Islet of Langerhans (tissue), 1 donor: ENCODE results near the gene HIVEP2.

Experiments used
- FAIRE-seq: peaks from one replicate; lab custom pipeline; 2011; peaks lifted over from hg19 to GRCh38; lab: Jason Lieb, UNC

The HIVEP2 gene

DNA sequence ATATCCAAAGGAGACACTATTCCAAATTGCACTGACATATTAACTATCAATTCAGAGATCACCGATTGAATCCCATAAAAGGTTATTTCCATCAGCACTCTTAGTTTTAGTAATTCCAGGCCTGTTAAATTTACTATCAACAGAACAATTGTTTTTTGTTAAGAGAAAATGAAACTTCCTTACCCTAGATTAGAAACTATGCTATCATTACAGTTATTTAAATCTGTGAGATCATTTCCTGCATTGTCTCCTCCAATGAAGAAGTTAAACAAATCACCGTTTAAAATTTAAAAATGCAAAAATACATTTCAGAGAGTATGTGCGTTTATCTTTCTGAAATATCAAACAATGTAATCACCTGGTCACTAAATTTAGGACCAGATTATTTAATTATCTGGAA is 57.5 kb downstream of the HIVEP2 start:
- no peak for FAIRE-seq

- FAIRE-seq = no peak
Observed at GRCh38 chr6:142886431-142887170, 58.4 kb downstream of the HIVEP2 start.

- peak; percentile 97 for FAIRE-seq
Observed at GRCh38 chr6:142885182-142885867, 59.7 kb downstream of the HIVEP2 start.

GRCh38 chr6:142884214-142885035 is 60.6 kb downstream of the HIVEP2 start:
- no peak for FAIRE-seq

DNA sequence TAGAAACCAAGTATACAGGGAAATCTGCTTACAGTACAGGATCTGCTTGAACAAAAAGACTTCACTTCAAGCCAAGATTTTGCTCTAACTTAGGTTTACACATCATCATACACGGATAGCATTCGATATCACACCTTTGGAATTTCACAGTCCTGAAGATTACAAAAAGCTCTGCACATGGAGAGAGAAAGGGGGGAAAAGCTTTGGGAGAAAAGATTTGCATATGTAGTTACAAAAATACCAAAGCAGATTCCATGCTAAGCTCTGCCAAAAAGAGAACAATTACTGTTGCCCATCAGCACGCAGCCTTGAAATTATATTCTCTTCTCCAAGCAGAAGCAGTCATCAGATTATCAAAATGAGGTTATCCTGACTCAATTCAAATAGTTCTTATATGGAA is 62.0 kb downstream of the HIVEP2 start:
- no peak for FAIRE-seq

GRCh38 chr6:142881761-142882160 is 63.2 kb downstream of the HIVEP2 start:
- FAIRE-seq = no peak

- no peak for FAIRE-seq
Observed at GRCh38 chr6:142881290-142881689, 63.7 kb downstream of the HIVEP2 start.

GRCh38 chr6:142880201-142880600 is 64.8 kb downstream of the HIVEP2 start:
- FAIRE-seq = no peak

GRCh38 chr6:142879527-142879926 is 65.4 kb downstream of the HIVEP2 start:
- no peak for FAIRE-seq

DNA sequence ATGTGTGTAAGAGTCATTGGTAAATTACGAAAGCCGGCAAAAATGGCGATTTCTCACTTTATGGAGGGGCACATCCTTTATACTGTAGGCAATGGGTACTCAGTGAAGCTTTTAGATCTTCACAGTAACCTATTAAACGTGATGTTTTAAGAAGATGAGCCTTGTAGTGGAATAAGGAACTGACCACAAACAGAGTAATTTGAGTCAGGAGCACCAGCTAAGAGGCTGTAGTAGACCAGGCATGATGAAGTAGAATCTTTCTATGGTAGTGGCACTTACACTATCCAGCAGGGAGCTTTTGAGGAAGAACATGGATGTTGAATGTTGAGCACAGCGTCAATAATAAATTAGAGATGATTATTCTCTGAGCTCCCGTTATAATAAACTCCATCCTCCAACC is 65.9 kb downstream of the HIVEP2 start:
- FAIRE-seq = no peak

- FAIRE-seq = no peak
Observed at GRCh38 chr6:142878407-142878806, 66.6 kb downstream of the HIVEP2 start.

DNA sequence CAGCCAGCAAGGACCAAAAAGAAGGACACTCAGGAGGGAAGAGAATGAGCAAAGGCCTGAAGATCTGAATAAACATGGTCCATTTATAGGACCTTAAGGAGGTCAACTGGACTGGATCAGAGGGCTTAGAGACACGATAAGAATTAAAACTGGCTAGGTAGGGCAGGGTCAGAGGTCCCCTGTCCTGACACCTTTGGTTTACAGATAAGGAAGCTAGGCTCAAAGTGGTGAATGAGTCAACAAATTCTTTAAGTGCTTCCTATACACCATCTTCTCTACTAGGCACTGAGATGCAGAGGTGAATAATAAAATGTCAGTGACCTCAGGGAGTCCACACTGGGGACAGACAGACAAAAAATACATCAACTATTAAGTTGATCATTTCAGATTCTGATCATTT is 70.3 kb downstream of the HIVEP2 start:
- no peak for FAIRE-seq

DNA sequence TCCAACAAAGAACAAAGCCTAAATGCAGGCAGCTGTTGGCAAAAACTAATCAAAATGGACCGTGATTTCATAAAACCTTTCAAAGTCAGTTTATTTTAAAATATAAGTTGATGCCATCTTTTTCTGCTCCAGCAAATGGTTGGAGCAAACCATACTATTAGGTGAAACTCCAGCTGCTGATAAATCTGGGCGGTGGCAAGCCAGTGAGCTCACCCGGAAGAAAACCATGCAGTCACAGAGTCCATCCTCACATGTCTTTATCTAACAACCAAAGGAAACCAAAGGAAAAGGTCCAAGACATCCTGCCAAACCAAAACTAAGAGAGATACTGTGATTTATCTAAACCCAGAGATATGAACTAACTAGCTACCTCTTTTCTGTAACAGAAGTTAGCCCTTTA is 72.6 kb downstream of the HIVEP2 start:
- FAIRE-seq = peak; percentile 76

DNA sequence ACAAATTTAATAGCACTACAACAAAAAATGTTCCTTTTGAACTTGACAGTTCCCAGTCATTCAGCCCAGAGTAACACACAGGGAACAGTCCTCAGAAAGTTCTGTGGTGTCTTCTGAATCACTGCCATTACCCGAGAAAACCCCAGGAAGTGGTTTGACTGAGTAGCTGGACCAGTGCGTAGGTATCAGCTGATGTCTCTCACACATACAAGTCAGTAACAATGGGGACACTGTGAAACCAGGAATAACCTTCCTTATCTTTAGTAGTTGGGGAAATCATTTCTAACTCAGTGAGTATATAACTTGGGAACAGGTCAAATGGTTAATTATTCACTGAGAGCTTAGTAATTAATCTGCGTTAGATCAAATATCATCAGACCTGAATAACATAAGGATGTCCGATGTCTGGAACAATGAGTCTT is 73.1 kb downstream of the HIVEP2 start:
- peak; percentile 82 for FAIRE-seq

GRCh38 chr6:142870787-142871415 is 74.1 kb downstream of the HIVEP2 start:
- FAIRE-seq = no peak

DNA sequence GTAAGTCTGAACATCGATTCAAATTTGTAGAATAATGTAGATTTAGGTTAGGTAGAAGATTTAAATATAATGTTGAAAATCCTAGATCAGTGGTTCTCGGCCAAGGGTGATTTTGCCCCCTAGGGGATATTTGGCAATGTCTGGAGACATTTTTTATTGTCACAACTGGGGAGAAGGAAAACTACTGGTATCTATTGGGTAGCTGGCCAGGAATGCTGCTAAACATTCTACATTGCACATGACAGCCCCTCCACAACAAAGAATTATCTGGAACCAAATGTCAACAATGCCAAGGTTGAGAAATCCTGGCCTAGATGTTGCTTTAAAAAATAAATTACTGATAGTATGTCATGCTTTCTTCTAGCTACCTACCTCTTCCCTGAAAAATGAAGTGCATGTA is 76.1 kb downstream of the HIVEP2 start:
- FAIRE-seq = no peak

- peak; percentile 94 for FAIRE-seq
Observed at GRCh38 chr6:142867988-142868812, 76.8 kb downstream of the HIVEP2 start.

DNA sequence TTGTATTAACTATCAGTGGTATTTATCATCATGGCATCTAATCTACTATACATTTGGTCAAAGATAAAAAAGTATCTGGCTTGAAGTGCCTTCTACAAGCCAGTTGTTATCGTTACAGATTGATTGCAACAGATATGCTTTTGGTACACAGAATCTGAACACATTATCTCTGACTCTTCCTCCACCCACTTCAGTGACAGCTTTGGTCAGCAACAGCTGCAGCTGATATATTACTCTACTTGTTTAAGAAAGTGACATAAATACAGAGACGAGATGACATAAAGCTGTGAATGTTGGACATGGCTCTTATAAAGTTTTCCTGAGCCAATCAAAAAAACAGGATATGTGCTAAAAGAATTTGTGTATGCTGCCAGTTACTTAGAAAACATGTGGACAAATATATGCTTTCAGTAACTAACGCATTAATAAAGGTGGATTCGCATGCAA is 77.6 kb downstream of the HIVEP2 start:
- peak; percentile 70 for FAIRE-seq

- no peak for FAIRE-seq
Observed at GRCh38 chr6:142863981-142864380, 81.0 kb downstream of the HIVEP2 start.

- no peak for FAIRE-seq
Observed at GRCh38 chr6:142861711-142862110, 83.3 kb downstream of the HIVEP2 start.

GRCh38 chr6:142860498-142860897 is 84.5 kb downstream of the HIVEP2 start:
- FAIRE-seq = no peak
